ENCODE results near the gene RBM6. TPM values are rescaled to one million over a fixed set of nuclear protein-coding genes. Genes with fewer than 3 reads are reported as not detected.

Gene RBM6
- total RNA-seq, 1 experiment from 2014 or later: 118 TPM

DNA sequence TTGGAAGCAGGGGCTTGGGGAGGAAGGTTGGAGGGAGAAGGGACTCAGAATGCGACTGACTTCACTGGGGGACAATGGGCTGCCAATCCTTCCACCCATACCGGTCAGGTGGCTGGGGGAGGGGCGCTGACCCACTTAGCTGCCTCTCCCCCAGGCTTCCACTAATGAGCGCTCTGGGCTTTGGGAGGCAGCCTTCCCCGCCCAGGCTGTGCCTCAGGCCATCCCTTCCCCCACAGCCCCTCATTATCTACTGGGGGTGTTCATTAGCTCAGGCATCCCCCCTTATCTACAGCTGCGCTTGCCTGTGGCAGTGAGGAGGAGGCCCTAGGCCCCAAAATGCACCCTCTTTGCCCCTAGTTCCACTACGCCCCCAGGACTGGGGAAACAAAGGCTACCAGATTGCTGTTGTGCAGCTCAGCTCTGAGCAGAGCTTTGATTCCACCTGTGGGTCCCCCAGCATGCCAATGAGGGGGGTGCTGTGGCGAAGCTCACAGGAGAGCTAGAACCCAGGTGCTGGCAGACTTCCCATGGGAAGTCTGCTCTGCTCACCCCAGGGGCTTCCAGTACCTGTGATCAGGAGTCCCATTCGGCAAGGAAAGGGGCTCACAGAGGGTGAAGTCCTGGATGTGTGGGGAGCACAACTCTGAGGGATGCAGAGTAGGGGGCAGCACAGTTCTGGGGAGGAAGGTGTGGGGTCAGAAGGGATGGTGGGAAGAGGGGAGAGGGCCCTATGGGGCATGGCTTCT lies 185.8 kb downstream of the RBM6 start:
- Mint-ChIP-seq H3K4me1 (peaks cover 41% of the 10 kb centered on the region), H3K36me3 (no peaks in the 10 kb centered on the region), H3K27ac (no peak overlapping the region), H3K4me3 (no peak overlapping the region), H3K9me3 (no peaks in the 10 kb centered on the region), H3K27me3 (ENCODE audit: low read depth) (no peaks in the 10 kb centered on the region)
- TF ChIP-seq OVOL2 (CRISPR knock-in tag; IDR thresholded peaks at IDR 0.05; ENCODE audit: borderline replicate concordance): no peak
- TF ChIP-seq, protein P1, sequence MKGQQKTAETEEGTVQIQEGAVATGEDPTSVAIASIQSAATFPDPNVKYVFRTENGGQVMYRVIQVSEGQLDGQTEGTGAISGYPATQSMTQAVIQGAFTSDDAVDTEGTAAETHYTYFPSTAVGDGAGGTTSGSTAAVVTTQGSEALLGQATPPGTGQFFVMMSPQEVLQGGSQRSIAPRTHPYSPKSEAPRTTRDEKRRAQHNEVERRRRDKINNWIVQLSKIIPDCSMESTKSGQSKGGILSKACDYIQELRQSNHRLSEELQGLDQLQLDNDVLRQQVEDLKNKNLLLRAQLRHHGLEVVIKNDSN (CRISPR knock-in tag; IDR thresholded peaks at IDR 0.05): no peak
- TF ChIP-seq, protein P2, sequence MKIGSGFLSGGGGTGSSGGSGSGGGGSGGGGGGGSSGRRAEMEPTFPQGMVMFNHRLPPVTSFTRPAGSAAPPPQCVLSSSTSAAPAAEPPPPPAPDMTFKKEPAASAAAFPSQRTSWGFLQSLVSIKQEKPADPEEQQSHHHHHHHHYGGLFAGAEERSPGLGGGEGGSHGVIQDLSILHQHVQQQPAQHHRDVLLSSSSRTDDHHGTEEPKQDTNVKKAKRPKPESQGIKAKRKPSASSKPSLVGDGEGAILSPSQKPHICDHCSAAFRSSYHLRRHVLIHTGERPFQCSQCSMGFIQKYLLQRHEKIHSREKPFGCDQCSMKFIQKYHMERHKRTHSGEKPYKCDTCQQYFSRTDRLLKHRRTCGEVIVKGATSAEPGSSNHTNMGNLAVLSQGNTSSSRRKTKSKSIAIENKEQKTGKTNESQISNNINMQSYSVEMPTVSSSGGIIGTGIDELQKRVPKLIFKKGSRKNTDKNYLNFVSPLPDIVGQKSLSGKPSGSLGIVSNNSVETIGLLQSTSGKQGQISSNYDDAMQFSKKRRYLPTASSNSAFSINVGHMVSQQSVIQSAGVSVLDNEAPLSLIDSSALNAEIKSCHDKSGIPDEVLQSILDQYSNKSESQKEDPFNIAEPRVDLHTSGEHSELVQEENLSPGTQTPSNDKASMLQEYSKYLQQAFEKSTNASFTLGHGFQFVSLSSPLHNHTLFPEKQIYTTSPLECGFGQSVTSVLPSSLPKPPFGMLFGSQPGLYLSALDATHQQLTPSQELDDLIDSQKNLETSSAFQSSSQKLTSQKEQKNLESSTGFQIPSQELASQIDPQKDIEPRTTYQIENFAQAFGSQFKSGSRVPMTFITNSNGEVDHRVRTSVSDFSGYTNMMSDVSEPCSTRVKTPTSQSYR (CRISPR knock-in tag; IDR thresholded peaks at IDR 0.05): 0 out of 2 replicates have a peak, but pooled peaks have one; percentile 36
- CTCF ChIA-PET: interaction anchor here (0.7 to 2.4 kb wide), 17 partner anchors 12 to 149 kb away, joined by 3 to 11 read pairs (median 5); no protein-coding TSS in a partner anchor
- no peak for ATAC-seq
- no peak for DNase-seq (ENCODE audit: low spot score)
- POLR2A ChIA-PET: interaction anchor here (1.0 to 1.4 kb wide), 2 partner anchors 13 to 30 kb away, joined by 4 to 6 read pairs; no protein-coding TSS in a partner anchor

DNA sequence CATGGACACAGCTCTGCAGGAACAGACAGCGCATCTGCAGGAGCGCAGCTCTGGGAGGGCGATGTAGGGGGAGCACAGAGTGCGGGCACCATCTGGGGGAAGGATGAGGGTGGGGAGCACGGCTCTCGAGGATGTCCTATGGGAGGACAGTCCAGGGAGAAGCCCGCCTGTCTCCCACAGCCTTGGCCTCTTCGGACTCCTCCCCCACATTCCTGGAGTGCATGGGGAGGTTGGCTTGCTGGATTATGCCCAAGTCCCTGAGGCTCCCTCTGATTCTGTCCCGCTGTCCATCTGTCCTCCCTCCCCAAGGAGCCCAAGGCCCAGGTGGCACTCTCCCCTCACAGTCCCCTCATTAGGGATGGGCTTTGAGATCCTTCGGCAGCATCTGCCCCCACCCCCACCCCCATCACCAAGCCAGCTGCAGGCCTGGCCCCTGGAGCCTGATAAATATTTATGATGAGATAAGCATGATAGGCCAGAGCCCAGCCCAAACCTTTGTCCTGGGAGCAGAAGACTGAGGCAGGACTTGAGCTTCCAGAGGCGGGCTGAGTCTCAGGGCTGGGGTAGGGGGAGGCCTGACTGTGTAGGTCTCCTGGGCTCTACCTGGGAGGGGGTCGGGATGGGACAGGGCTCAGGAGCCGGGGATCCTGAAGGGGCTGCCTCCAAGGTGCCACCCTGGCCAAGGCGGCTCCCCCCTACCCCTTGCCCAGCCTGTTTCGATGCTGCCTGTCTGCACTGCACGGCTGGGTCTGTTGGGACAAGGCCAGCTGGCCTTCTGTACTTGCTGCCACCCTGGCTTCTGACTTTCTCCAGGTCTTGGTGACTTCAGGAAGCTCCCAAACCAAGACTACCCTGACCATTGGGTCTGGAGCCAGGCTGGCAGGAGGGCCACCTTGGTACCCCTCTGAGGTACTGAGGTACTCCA lies 186.6 kb downstream of the RBM6 start:
- Mint-ChIP-seq H3K27me3 (ENCODE audit: low read depth) (no peaks in the 10 kb centered on the region), H3K4me3 (no peak overlapping the region), H3K36me3 (no peaks in the 10 kb centered on the region), H3K27ac (no peak overlapping the region), H3K4me1 (peaks cover 38% of the 10 kb centered on the region), H3K9me3 (no peaks in the 10 kb centered on the region)
- ChIA-PET CTCF (interaction anchor here (1.0 to 2.4 kb wide), 12 partner anchors 12 to 148 kb away, joined by 3 to 11 read pairs (median 6); no protein-coding TSS in a partner anchor), POLR2A (interaction anchor here (0.6 to 1.4 kb wide), 4 partner anchors 12 to 1139 kb away, joined by 3 to 8 read pairs (median 5); no protein-coding TSS in a partner anchor)
- ATAC-seq (peak; percentile 3; the same call in 1 of the 2 replicates), DNase-seq (ENCODE audit: low spot score) (no peak)
- TF ChIP-seq, protein P3, sequence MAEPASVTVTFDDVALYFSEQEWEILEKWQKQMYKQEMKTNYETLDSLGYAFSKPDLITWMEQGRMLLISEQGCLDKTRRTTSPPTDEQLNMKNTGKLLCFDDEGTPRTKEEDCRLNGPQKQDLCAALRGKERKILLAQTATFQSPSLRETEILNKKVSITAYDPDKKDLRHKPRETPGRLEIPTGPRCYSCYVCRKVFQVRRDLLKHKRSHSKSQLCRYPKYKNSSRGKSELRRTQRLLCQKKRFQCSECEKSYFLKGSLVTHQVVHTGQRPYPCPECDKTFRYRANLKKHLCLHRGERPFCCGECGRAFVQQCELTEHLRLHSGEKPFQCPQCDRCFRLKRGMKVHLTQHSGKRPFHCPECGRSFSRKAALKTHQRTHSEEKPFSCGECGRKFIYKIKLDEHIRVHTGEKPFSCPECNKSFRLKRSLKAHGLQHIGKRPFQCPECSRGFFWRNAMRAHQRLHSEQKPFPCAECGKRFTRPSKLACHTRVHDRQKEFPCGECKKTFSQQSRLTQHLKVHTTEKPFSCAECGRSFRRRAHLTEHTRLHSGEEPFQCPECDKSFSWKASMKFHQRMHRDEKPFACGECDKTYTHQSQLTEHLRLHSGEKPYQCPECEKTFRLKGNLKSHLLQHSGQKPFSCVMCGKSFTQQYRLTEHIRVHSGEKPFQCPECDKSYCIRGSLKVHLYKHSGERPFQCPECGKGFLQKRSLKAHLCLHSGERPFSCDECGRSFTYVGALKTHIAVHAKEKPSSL (CRISPR knock-in tag; conservative IDR thresholded peaks at IDR 0.05): no peak
- TF ChIP-seq, protein P4, sequence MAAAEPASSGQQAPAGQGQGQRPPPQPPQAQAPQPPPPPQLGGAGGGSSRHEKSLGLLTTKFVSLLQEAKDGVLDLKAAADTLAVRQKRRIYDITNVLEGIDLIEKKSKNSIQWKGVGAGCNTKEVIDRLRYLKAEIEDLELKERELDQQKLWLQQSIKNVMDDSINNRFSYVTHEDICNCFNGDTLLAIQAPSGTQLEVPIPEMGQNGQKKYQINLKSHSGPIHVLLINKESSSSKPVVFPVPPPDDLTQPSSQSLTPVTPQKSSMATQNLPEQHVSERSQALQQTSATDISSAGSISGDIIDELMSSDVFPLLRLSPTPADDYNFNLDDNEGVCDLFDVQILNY (CRISPR knock-in tag; IDR thresholded peaks at IDR 0.05): 0 out of 2 replicates have a peak, but pooled peaks have one; percentile 17
- TF ChIP-seq TP53 (CRISPR knock-in tag; IDR thresholded peaks at IDR 0.05) (no peak), SMAD4 (CRISPR knock-in tag; IDR thresholded peaks at IDR 0.05) (no peak), ZNF263 (CRISPR knock-in tag; IDR thresholded peaks at IDR 0.05; ENCODE audit: low read depth) (peak; percentile 89)
- TF ChIP-seq, protein P5, sequence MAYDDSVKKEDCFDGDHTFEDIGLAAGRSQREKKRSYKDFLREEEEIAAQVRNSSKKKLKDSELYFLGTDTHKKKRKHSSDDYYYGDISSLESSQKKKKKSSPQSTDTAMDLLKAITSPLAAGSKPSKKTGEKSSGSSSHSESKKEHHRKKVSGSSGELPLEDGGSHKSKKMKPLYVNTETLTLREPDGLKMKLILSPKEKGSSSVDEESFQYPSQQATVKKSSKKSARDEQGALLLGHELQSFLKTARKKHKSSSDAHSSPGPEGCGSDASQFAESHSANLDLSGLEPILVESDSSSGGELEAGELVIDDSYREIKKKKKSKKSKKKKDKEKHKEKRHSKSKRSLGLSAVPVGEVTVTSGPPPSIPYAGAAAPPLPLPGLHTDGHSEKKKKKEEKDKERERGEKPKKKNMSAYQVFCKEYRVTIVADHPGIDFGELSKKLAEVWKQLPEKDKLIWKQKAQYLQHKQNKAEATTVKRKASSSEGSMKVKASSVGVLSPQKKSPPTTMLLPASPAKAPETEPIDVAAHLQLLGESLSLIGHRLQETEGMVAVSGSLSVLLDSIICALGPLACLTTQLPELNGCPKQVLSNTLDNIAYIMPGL (CRISPR knock-in tag; IDR thresholded peaks at IDR 0.05): 0 out of 2 replicates have a peak, but pooled peaks have one; percentile 15

Other genes starting within 250 kb of the RBM6 start
- 3.9 to 5.3 TPM (median 4.3 TPM) in 3 replicates for gene AMIGO3, start 220.5 kb upstream of the RBM6 start, total RNA-seq (2021)
- gene GMPPB, start 216.2 kb upstream of the RBM6 start, total RNA-seq (2021): 23.7 to 28.7 TPM (median 28.0 TPM) in 3 replicates
- 29.2 to 32.2 TPM (median 32.2 TPM) in 3 replicates for gene IP6K1, start 153.6 kb upstream of the RBM6 start, total RNA-seq (2021)
- 0.17 to 0.69 TPM (median 0.39 TPM) in 3 replicates for gene CDHR4, start 140.3 kb upstream of the RBM6 start, total RNA-seq (2021)
- 1.4 to 2.0 TPM (median 1.5 TPM) in 3 replicates for gene INKA1, start 136.9 kb upstream of the RBM6 start, total RNA-seq (2021)
- gene UBA7, start 126.2 kb upstream of the RBM6 start, total RNA-seq (2021): 1.2 to 1.9 TPM (median 1.6 TPM) in 3 replicates
- 25.9 to 31.8 TPM (median 29.9 TPM) in 3 replicates for gene TRAIP, start 83.6 kb upstream of the RBM6 start, total RNA-seq (2021)
- 56.0 to 58.2 TPM (median 56.6 TPM) in 3 replicates for gene CAMKV, start 70.2 kb upstream of the RBM6 start, total RNA-seq (2021)
- gene MST1R, start 36.3 kb upstream of the RBM6 start, total RNA-seq (2021): 5.1 to 6.2 TPM (median 5.6 TPM) in 3 replicates
- gene MON1A, start 10.3 kb upstream of the RBM6 start, total RNA-seq (2021): 6.6 to 8.6 TPM (median 7.0 TPM) in 3 replicates
- gene RBM5, start 148.8 kb downstream of the RBM6 start, total RNA-seq (2021): 88.0 to 92.3 TPM (median 92.1 TPM) in 3 replicates
- 49.0 to 52.0 TPM (median 52.0 TPM) in 3 replicates for gene SEMA3F, start 215.2 kb downstream of the RBM6 start, total RNA-seq (2021)